CD4-positive, alpha-beta memory T cell (primary cell): ENCODE data around the gene AMPD3. TPM values are rescaled to one million over a fixed set of nuclear protein-coding genes. Genes with fewer than 3 reads are reported as not detected.

ENCODE experiments used
- polyA plus RNA-seq, 2 donors: library from polyadenylated mRNA; unstranded; fragments of 300-500 nt; fragmentation: Illumina TruSeq; gene quantifications; one replicate each; pipeline ENCODE4 v1.2.3, GENCODE V29; 2021
- total RNA-seq, 2 experiments: library from RNA; stranded (reverse); gene quantifications; one replicate each; pipeline ENCODE4 v1.2.3, GENCODE V29; 2021

Gene AMPD3
- total and polyA plus RNA-seq, 4 experiments from 2014 or later, result 10.9 to 43.4 (median 30.1) TPM

Other genes starting within 250 kb of the AMPD3 start
- 10 to 100 TPM; 13.8 to 15.4 TPM for gene SBF2, start 161.0 kb upstream of the AMPD3 start, total RNA-seq
- 1 to 10 TPM in 1 of 2 donors, under 1 TPM in 1; 0.50 to 6.7 TPM for gene SBF2, start 161.0 kb upstream of the AMPD3 start, polyA plus RNA-seq
- under 1 TPM; 0.49 to 0.53 TPM for gene ADM, start 150.2 kb upstream of the AMPD3 start, total RNA-seq
- under 1 TPM in 1 of 2 donors, not detected in 1; 0.31 TPM for gene ADM, start 150.2 kb upstream of the AMPD3 start, polyA plus RNA-seq
- gene RNF141, start 85.9 kb downstream of the AMPD3 start, total RNA-seq, result 10 to 100 TPM; 15.6 to 16.3 TPM
- 10 to 100 TPM; 18.6 to 24.8 TPM for gene RNF141, start 85.9 kb downstream of the AMPD3 start, polyA plus RNA-seq
- gene LYVE1, start 113.4 kb downstream of the AMPD3 start, total RNA-seq, result not detected
- gene LYVE1, start 113.4 kb downstream of the AMPD3 start, polyA plus RNA-seq, result not detected
- gene IRAG1, start 238.5 kb downstream of the AMPD3 start, total RNA-seq, result not detected
- not detected for gene IRAG1, start 238.5 kb downstream of the AMPD3 start, polyA plus RNA-seq